Prostate gland (tissue), 2 donors: ENCODE data around the gene SPON1.

Experiments used
- POLR2A ChIP-seq: fragments of 450-650 bp; IDR thresholded peaks from one replicate; pipeline ENCODE4 v1.6.1; 2016; ENCODE audit warnings: antibody characterized with exemption, mild to moderate bottlenecking
- POLR2AphosphoS5 ChIP-seq: sonication (generic); formaldehyde crosslinking; IDR thresholded peaks from one replicate; pipeline ENCODE4 v1.6.1; 2017; ENCODE audit warnings: antibody characterized with exemption
- TF ChIP-seq, protein P1 (sequence below), 4 experiments: fragments of 200-600 bp in 2 of 4; fragments of 450-650 bp in 2 of 4; sonication (generic) in 2 of 4; IDR thresholded peaks; 1 replicate in 3 of 4; 2 replicates in 1 of 4; pipeline ENCODE4 v1.5.1; 2016 to 2019; ENCODE audit warnings: antibody characterized with exemption in 4 of 4, mild to moderate bottlenecking in 2 of 4, moderate library complexity in 2 of 4

DNA sequence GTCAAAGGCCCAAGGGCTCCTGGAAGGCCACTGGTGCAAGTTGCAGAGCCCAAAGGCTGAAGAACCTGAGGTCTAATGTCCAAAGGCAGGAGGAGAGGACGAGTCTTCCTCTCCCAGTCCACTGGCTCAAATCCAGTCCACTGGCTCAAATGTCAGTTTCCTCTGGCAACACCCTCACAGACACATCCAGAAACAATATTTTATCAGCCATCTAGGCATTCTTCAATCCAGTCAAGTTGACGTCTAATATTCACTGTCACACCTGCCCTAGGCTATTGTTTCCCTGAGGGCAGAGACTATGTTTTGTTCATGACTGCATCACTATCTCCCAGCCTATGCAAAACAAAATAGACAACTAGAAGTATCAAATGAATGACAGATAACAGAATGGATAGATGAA is 148.1 kb downstream of the SPON1 start:
- TF ChIP-seq, protein P1, sequence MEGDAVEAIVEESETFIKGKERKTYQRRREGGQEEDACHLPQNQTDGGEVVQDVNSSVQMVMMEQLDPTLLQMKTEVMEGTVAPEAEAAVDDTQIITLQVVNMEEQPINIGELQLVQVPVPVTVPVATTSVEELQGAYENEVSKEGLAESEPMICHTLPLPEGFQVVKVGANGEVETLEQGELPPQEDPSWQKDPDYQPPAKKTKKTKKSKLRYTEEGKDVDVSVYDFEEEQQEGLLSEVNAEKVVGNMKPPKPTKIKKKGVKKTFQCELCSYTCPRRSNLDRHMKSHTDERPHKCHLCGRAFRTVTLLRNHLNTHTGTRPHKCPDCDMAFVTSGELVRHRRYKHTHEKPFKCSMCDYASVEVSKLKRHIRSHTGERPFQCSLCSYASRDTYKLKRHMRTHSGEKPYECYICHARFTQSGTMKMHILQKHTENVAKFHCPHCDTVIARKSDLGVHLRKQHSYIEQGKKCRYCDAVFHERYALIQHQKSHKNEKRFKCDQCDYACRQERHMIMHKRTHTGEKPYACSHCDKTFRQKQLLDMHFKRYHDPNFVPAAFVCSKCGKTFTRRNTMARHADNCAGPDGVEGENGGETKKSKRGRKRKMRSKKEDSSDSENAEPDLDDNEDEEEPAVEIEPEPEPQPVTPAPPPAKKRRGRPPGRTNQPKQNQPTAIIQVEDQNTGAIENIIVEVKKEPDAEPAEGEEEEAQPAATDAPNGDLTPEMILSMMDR (IDR thresholded peaks at IDR 0.05) = no peak
- no peak for TF ChIP-seq POLR2A
- no peak for TF ChIP-seq POLR2AphosphoS5
